Subcutaneous adipose tissue (tissue), 4 donors: ENCODE data around the gene TMED1. TPM values are rescaled to one million over a fixed set of nuclear protein-coding genes. Genes with fewer than 3 reads are reported as not detected.

Experiments used
- CTCF ChIP-seq: fragments of 450-650 bp; IDR thresholded peaks from one replicate; pipeline ENCODE4 v1.5.1; 2016; ENCODE audit warnings: low read depth, mild to moderate bottlenecking, control low read depth, antibody characterized with exemption, moderate library complexity
- total RNA-seq, 4 donors: library from RNA; depleted of rRNA; stranded (reverse); fragments of >200 nt; gene quantifications; one replicate each; pipeline ENCODE4 v1.1.0, GENCODE V29; 2016

The TMED1 gene
- total RNA-seq, 4 donors from 2014 or later, result 10.3 to 53.1 (median 34.4) TPM

GRCh38 chr19:10816691-10817090 lies 19.3 kb downstream of the TMED1 start:
- TF ChIP-seq CTCF, result no peak

GRCh38 chr19:10815969-10816644 lies 19.9 kb downstream of the TMED1 start:
- no peak for TF ChIP-seq CTCF

- no peak for TF ChIP-seq CTCF
These were observed 20.9 kb downstream of the TMED1 start for GRCh38 chr19:10815007-10815536.

GRCh38 chr19:10812902-10813404 lies 23.1 kb downstream of the TMED1 start:
- no peak for TF ChIP-seq CTCF

GRCh38 chr19:10812196-10812595 lies 23.8 kb downstream of the TMED1 start:
- TF ChIP-seq CTCF, result no peak

- TF ChIP-seq CTCF, result no peak
These were observed 24.5 kb downstream of the TMED1 start for GRCh38 chr19:10811391-10812111.

- no peak for TF ChIP-seq CTCF
These were observed 26.2 kb downstream of the TMED1 start for GRCh38 chr19:10809651-10810285.
